Ramos (cell line): ENCODE data around the gene PLA2G12B.

Experiments used
- in situ Hi-C: fragments of 300-500 bp; cut with MboI; formaldehyde crosslinking; loops from one replicate; pipeline ENCODE4 v1.14.3; 2022; ENCODE audit warnings: low sequenced_read_pairs; ENCODE audit not compliant: unreplicated experiment

Gene PLA2G12B

GRCh38 chr10:72895236-72895850 lies 59.3 kb downstream of the PLA2G12B start:
- in situ Hi-C loops, result no loop called here

- in situ Hi-C loops, result no loop called here
Measured at GRCh38 chr10:72893136-72893798, 61.3 kb downstream of the PLA2G12B start, which contains the start of gene OIT3. TSS of gene OIT3 (plus strand) at chr10:72893739. CDS start at chr10:72893799, 60 bp downstream.

- in situ Hi-C loops, result no loop called here
Measured at GRCh38 chr10:72890086-72890485, 64.5 kb downstream of the PLA2G12B start.

GRCh38 chr10:72889391-72889831 lies 65.2 kb downstream of the PLA2G12B start:
- in situ Hi-C loops, result no loop called here

- in situ Hi-C loops, result no loop called here
Measured at GRCh38 chr10:72888151-72888638, 66.4 kb downstream of the PLA2G12B start.

GRCh38 chr10:72887043-72887442 lies 67.6 kb downstream of the PLA2G12B start:
- in situ Hi-C loops, result no loop called here

GRCh38 chr10:72886621-72887020 lies 68.0 kb downstream of the PLA2G12B start:
- in situ Hi-C loops, result no loop called here

GRCh38 chr10:72885953-72886352 lies 68.7 kb downstream of the PLA2G12B start:
- in situ Hi-C loops, result no loop called here
